HEK293T (cell line): ENCODE results near the gene GBA3.

Experiments used
- CTCF ChIA-PET: fragments of 350-600 bp; formaldehyde crosslinking; extraction: SDS; loops from one replicate; lab custom pipeline; 2021; ENCODE audit warnings: antibody characterized with exemption, inconsistent platforms; lab: Yijun Ruan, JAX
- POLR2A ChIA-PET: fragments of 350-600 bp; formaldehyde crosslinking; extraction: SDS; loops from one replicate; lab custom pipeline; 2020; ENCODE audit warnings: antibody characterized with exemption, inconsistent platforms; lab: Yijun Ruan, JAX
- DNase-seq: peaks from one replicate; pipeline ENCODE4 v3.0.0; 2012; ENCODE audit warnings: mixed read lengths; ENCODE audit errors: extremely low spot score
- ARNT ChIP-seq: fragments of 450-650 bp; IDR thresholded peaks from 2 replicates; pipeline ENCODE4 v1.6.1; 2017; ENCODE audit warnings: mild to moderate bottlenecking
- BHLHE40 ChIP-seq: fragments of 450-650 bp; IDR thresholded peaks from 2 replicates; pipeline ENCODE4 v1.6.1; 2016; ENCODE audit warnings: mild to moderate bottlenecking, moderate library complexity, borderline replicate concordance
- CTBP1 ChIP-seq: fragments of 450-650 bp; IDR thresholded peaks from 2 replicates; pipeline ENCODE4 v1.6.1; 2016; ENCODE audit warnings: borderline replicate concordance
- ELF4 ChIP-seq: fragments of 450-650 bp; IDR thresholded peaks from 2 replicates; pipeline ENCODE4 v1.6.1; 2017; ENCODE audit warnings: antibody characterized with exemption
- FOXA1 ChIP-seq: fragments of 450-650 bp; IDR thresholded peaks from 2 replicates; pipeline ENCODE4 v1.6.1; 2016; ENCODE audit warnings: mild to moderate bottlenecking
- FOXK2 ChIP-seq: fragments of 450-650 bp; IDR thresholded peaks from 2 replicates; pipeline ENCODE4 v1.6.1; 2016; ENCODE audit warnings: mild to moderate bottlenecking
- FOXM1 ChIP-seq: fragments of 450-650 bp; IDR thresholded peaks from 2 replicates; pipeline ENCODE4 v1.6.1; 2017; ENCODE audit warnings: mild to moderate bottlenecking, borderline replicate concordance
- HDGF ChIP-seq: fragments of 450-650 bp; IDR thresholded peaks from 2 replicates; pipeline ENCODE4 v1.6.1; 2017; ENCODE audit warnings: antibody characterized with exemption, borderline replicate concordance
- L3MBTL2 ChIP-seq: fragments of 450-650 bp; conservative IDR thresholded peaks from 2 replicates; pipeline ENCODE4 v1.6.1; 2016; ENCODE audit warnings: mild to moderate bottlenecking
- LEF1 ChIP-seq: fragments of 450-650 bp; IDR thresholded peaks from 2 replicates; pipeline ENCODE4 v1.6.1; 2017; ENCODE audit warnings: mild to moderate bottlenecking, borderline replicate concordance
- NFRKB ChIP-seq: fragments of 450-650 bp; IDR thresholded peaks from 2 replicates; pipeline ENCODE4 v1.6.1; 2016; ENCODE audit warnings: mild to moderate bottlenecking, moderate library complexity
- SP1 ChIP-seq: fragments of 450-650 bp; IDR thresholded peaks from 2 replicates; pipeline ENCODE4 v1.6.1; 2017
- SUZ12 ChIP-seq: fragments of 450-650 bp; IDR thresholded peaks from 2 replicates; pipeline ENCODE4 v1.6.1; 2016; ENCODE audit warnings: mild to moderate bottlenecking
- TARDBP ChIP-seq: fragments of 450-650 bp; IDR thresholded peaks from 2 replicates; pipeline ENCODE4 v1.6.1; 2016
- ZNF384 ChIP-seq: fragments of 450-650 bp; IDR thresholded peaks from 2 replicates; pipeline ENCODE4 v1.6.1; 2016
- TF ChIP-seq, protein P1 (sequence below): fragments of 450-650 bp; IDR thresholded peaks from 2 replicates; pipeline ENCODE4 v1.6.1; 2016

The GBA3 gene

DNA sequence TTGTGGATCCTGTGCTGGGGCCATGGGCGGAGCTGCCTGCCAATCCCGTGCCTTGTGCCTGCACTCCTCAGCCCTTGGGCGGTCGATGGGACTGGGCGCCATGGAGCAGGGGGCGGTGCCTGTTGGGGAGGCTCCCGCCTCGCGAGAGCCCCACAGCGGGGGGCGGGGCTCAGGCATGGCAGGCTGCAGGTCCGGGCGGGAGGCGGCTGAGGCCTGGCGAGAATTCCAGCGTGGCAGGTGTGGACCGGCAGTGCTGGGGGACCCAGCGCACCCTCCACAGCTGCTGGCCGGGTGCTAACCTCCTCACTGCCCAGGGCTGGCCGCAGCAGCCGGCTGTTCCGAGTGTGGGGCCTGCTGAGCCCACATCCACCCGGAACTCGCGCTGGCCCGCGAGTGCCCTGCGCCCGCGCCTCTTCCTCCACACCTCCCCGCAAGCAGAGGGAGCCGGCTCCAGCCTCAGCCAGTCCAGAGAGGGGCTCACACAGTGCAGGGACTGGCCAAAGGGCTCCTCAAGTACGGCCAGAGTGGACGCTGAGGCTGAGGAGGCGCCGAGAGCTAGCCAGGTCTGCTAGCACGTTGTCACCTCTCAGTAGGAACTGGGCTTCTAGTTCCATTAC lies 85.9 kb downstream of the GBA3 start:
- CTCF ChIA-PET: no interaction called here
- no peak for DNase-seq
- POLR2A ChIA-PET: no interaction called here
- TF ChIP-seq TARDBP: no peak

DNA sequence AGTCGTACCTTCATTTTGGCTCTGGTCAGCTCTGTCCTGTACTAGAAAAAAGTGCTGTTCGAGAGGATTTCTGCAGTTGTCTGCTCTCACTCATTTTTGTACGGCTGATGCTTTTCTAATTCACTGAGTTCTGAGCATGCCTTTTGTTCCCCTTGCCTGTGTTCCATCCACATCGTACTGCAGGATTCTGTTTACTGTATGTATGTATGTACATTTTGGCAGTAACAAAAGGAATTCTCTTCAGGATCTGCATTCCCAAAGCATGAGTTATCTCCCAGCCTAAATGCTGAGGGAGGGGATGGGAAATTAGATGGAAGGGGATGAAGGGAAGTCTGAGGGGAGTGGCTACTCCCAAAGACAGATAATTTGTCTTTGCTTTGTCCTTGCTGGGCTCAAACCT lies 87.6 kb downstream of the GBA3 start:
- ChIA-PET CTCF (no interaction called here), POLR2A (no interaction called here)
- no peak for DNase-seq
- TF ChIP-seq CTBP1: no peak

DNA sequence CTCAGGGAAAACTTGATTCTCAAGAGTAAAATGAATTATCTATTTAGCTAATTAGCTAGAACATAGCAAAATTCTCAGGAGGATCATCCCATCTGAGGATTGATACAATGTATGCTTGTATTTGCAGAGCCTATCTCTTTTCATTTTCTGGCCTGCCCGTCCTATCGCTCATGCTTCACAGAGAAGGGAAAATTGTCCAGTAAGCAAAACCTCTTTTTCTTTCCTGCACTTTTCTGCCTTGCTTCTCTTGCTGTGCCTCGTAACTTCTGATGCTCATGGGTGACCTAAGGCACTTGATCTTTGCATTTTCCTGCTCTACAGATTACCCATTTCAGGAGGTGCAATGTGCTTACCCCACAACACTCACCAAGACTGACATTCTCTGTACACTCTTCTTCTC lies 88.1 kb downstream of the GBA3 start:
- POLR2A ChIA-PET: no interaction called here
- TF ChIP-seq ELF4 (no peak), HDGF (no peak), SUZ12 (no peak), NFRKB (no peak), ZNF384 (no peak), TARDBP (no peak), FOXK2 (no peak), BHLHE40 (no peak), FOXA1 (no peak), FOXM1 (no peak), L3MBTL2 (no peak), CTBP1 (no peak), ARNT (no peak), LEF1 (no peak), SP1 (no peak)
- TF ChIP-seq, protein P1, sequence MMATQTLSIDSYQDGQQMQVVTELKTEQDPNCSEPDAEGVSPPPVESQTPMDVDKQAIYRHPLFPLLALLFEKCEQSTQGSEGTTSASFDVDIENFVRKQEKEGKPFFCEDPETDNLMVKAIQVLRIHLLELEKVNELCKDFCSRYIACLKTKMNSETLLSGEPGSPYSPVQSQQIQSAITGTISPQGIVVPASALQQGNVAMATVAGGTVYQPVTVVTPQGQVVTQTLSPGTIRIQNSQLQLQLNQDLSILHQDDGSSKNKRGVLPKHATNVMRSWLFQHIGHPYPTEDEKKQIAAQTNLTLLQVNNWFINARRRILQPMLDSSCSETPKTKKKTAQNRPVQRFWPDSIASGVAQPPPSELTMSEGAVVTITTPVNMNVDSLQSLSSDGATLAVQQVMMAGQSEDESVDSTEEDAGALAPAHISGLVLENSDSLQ: no peak
- no peak for DNase-seq
- CTCF ChIA-PET: no interaction called here

DNA sequence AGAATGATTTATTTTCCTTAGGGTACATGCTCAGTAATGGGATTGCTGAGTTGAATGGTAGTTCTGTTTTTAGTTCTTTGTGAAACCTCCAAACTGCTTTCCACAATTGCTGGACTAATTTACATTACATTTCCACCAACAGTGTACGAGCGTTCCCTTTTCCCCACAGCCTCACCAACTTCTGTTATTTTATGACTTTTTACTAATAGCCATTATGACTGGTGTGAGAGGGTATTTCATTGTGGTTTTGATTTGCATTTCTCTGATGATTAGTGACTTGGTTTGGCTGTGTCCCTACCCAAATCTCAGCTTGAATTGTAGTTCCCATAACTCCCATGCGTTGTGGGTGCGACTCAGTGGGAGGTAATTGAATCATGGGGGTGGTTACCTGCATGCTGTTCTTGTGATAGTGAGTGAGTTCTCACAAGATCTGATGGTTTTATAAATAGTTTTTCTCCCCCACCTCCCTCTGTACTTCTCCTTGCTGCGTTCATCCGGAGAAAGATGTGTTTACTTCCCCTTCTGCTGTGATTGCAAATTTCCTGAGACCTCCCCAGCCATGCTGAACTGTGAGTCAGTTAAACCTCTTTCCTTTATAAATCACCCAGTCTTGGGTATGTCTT lies 95.1 kb downstream of the GBA3 start:
- POLR2A ChIA-PET: no interaction called here
- CTCF ChIA-PET: no interaction called here

DNA sequence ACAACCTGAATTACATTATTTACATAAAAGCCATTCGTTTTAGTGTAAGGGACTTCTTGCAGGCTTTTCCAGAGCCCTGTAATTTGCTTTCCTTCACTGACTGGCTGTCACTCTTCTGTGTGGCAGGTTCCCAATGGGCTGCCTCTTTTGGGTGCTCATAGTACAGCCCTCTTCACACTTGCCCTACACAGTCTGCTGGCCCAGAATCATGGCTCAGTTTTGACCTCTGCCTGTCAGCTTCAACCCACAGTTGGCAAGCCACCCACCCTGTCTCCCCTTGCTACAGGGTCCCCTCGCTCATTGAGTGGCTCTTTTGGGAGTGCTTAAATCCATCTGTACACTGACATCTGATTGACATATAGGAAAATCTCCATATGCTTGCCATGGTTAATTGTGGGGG lies 97.9 kb downstream of the GBA3 start:
- POLR2A ChIA-PET: no interaction called here
- TF ChIP-seq LEF1 (no peak), TARDBP (no peak), FOXA1 (no peak)
- no peak for DNase-seq
- CTCF ChIA-PET: no interaction called here

More for the DNA sequence above, 95.1 kb downstream of the GBA3 start:
- no peak for DNase-seq
- TF ChIP-seq ARNT (no peak), LEF1 (no peak), BHLHE40 (no peak), FOXK2 (no peak), ZNF384 (no peak), FOXM1 (no peak), TARDBP (no peak), SUZ12 (no peak), FOXA1 (no peak), ELF4 (no peak), CTBP1 (no peak), HDGF (no peak), NFRKB (no peak), L3MBTL2 (no peak), SP1 (no peak)
- TF ChIP-seq, protein P1: no peak

DNA sequence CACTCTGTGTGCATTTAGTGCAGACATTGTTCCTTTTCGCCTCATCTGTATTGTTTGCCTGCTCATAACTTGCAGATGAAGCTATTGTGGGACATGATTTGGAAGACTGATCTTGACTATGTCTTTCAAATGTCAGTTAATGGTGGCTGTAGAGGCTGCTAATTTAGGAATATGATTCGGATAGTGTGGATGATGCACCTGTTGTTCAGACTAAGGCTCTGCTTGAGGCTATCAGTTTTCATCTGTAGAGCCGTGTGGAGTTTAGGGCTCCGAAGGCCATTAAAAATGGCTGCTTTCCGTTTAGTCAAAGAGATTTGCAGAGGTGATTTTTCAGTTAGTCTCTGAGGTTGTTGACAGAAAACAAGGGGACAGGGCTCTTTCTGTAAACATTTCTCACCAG lies 102.0 kb downstream of the GBA3 start:
- ChIA-PET CTCF (no interaction called here), POLR2A (no interaction called here)
- TF ChIP-seq ZNF384 (no peak), FOXA1 (no peak), BHLHE40 (no peak), SUZ12 (no peak)
- TF ChIP-seq, protein P1: no peak
- DNase-seq: no peak

DNA sequence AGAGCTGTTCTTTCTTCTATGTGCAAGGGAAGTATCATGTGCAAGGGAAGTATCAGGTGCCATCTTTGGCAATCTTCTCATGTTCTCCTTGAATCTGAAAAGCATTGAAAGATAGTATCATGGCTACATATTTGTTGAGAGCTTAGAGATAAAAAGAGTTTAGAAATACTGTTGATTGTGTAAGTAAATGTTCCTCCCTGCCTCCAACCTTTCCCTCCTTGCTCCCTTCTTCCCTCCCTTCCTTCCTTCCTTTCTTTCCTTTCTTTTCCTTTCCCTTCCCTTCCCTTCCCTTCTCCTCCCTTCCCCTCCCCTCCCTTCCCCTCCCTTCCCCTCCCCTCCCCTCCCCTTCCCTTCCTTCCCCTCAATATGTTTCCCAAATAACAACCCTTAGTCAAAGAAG lies 108.7 kb downstream of the GBA3 start:
- no peak for DNase-seq
- ChIA-PET POLR2A (no interaction called here), CTCF (no interaction called here)
- TF ChIP-seq HDGF (no peak), BHLHE40 (no peak), SP1 (no peak), NFRKB (no peak), FOXK2 (no peak), L3MBTL2 (no peak), CTBP1 (no peak)
- TF ChIP-seq, protein P1: no peak
